Left colon (tissue), 2 donors: ENCODE measurements around the gene SLC16A7. TPM values are rescaled to one million over a fixed set of nuclear protein-coding genes. Genes with fewer than 3 reads are reported as not detected.

ENCODE experiments used
- ATAC-seq: fragments of 200-7000 bp; cut with Tn5 transposase; one replicate; pipeline ENCODE4 v1.9.1; 2020; ENCODE audit warnings: mild to moderate bottlenecking, moderate library complexity
- DNase-seq, 2 donors: peaks; one replicate each; pipeline ENCODE4 v3.0.0-alpha.2; 2020
- intact Hi-C, 2 donors: fragments of 100-400 bp; cut with DNase I in 1 of 2; cut with micrococcal nuclease in 1 of 2; formaldehyde crosslinking; loops; one replicate each; pipeline versions ENCODE4 v1.11.2 to v1.14.0; 2022; cut with DNase I, micrococcal nuclease
- total RNA-seq, 2 donors: library from RNA; stranded (reverse); fragmentation: NEBNext Ultra II Directional; extraction: Animal tissue kit (Norgen Biotek cat#: 25700); gene quantifications; one replicate each; pipeline ENCODE4 v1.2.1, GENCODE V29; 2021
- donor health status: DM: no; HTN: no; CAD: no.
- donor health status: DM: yes; HTN: yes; CAD: no.

SLC16A7 gene
- total RNA-seq, 2 donors from 2014 or later, result 8.1 to 8.8 TPM

GRCh38 chr12:59808317-59808910 lies 212.6 kb downstream of the SLC16A7 start:
- intact Hi-C loops, result loop anchor here in 1 of 2 donors (5.0 kb wide), 1 partner anchor 406 kb away; no protein-coding TSS in a partner anchor
- ATAC-seq (peak; percentile 44), DNase-seq (no peak)

GRCh38 chr12:59811991-59812390 lies 216.2 kb downstream of the SLC16A7 start:
- no peak for ATAC-seq
- no peak for DNase-seq
- intact Hi-C loops, result no loop called here

GRCh38 chr12:59812716-59813115 lies 216.9 kb downstream of the SLC16A7 start:
- intact Hi-C loops, result no loop called here
- ATAC-seq (no peak), DNase-seq (no peak)

DNA sequence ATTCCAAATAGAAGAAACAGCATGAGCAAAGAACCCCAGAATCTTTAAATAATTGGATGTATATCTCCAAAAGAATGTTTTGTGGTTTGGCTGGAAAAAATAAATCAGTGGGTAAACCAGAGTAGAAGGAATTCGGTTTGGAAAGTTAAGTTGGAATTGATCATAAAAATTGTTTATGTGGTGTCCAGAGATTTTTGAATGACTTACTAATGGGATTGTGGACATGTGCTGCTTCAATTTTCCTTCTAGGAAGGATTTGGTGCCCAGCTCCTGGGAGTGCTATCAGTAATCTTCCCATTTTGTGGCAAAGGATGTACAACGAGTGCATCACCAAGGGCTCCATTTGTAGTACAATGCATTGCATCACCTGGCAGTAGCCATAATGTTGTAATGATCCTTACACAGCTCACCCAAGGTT lies 224.8 kb downstream of the SLC16A7 start:
- no peak for ATAC-seq
- intact Hi-C loops, result no loop called here

DNA sequence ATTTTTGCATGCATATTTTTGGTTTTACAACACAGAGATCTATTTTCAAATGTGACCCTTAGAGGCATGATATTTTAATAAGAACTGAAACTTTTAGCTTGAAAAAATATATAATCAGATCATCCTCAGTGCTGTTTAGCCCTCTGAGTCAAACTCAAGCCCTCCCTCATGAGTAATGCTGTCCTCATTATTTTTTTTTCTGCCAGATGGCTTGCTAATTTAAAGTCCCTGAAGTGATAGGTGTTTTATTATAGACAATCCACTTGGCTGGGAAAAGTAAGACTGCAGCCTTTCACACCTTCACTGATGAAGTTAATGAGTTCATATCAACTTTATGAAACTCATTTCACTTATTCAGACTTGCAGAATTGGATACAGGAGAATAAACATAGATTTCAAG lies 227.7 kb downstream of the SLC16A7 start:
- DNase-seq, result no peak
- ATAC-seq, result no peak
- intact Hi-C loops, result no loop called here

More for the DNA sequence above, 224.8 kb downstream of the SLC16A7 start:
- DNase-seq, result no peak

- no peak for DNase-seq
- intact Hi-C loops, result no loop called here
- ATAC-seq, result no peak
Measured at GRCh38 chr12:59827767-59828166, 231.9 kb downstream of the SLC16A7 start.

- no peak for DNase-seq
- intact Hi-C loops, result no loop called here
- ATAC-seq, result no peak
Measured at GRCh38 chr12:59828521-59828920, 232.7 kb downstream of the SLC16A7 start.

DNA sequence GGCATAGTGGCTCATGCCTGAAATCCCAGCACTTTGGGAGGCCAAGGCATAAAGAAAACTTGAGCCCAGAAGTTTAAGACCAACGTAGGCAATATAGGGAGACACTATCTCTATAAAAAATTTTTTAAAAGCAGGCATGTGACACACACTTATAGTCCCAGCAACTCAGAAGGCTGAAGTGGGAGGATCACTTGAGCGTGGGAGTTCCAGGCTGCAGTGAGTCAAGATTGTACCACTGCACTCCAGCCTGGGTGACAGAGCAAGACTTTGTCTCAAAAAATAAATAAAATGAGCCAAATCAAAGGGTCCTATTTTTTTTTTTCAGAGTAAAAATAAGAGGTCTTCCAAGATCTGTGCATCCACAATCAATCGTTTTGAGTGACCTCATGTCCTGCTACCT lies 237.6 kb downstream of the SLC16A7 start:
- DNase-seq (no peak), ATAC-seq (no peak)
- intact Hi-C loops, result no loop called here

DNA sequence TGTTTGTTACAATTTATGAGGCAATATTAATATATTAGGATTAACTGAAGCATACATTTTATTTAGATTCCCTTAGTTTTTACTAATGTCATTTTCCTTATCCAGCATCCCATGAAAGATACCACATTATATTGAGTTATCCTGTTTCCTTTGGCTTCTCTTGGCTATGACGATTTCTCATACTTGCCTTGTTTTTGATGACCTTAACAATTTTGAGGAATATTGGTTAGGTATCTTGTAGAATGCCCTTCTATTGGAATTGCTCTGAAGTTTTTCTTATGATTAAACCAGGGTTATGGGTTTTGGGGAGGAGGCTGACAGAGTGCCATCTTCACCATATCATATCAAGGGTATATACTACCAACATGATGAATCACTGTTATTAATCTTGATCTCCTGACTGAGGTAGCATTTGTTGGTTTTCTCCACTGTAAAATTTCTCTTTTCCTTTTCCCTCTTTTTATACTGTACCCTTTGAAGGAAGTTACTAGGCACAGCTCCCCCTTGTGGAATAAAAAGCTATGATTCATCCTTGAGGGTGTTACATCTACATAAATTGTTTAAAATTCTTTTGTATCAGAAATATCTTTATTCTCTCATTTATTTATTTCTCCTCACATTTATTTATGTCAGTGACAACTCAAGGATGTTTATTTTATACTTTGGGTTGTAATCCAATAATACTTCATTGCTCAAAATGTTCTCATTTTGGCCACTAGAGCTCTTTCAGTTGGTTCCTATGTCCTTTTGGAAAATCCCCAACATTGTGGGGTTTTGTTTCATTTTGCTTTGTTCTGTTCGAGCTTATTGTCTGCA lies 239.0 kb downstream of the SLC16A7 start:
- intact Hi-C loops, result no loop called here
- DNase-seq (no peak), ATAC-seq (no peak)
